Choroid plexus epithelial cell (primary cell): ENCODE measurements around the gene DUSP2.

Source experiments
- DNase-seq: peaks from one replicate; pipeline ENCODE4 v3.0.0-alpha.2; 2010; ENCODE audit warnings: low read depth
- H3K4me3 ChIP-seq: 2 replicates; pipeline ENCODE4 v1.5.1; 2011; ENCODE audit warnings: low read depth, mild to moderate bottlenecking, control low read depth, low read length, moderate library complexity
- CTCF ChIP-seq: conservative IDR thresholded peaks from 2 replicates; pipeline ENCODE4 v1.5.1; 2011; ENCODE audit warnings: low read depth, mild to moderate bottlenecking, control low read depth, inconsistent platforms, low read length, moderate library complexity

Gene DUSP2

DNA sequence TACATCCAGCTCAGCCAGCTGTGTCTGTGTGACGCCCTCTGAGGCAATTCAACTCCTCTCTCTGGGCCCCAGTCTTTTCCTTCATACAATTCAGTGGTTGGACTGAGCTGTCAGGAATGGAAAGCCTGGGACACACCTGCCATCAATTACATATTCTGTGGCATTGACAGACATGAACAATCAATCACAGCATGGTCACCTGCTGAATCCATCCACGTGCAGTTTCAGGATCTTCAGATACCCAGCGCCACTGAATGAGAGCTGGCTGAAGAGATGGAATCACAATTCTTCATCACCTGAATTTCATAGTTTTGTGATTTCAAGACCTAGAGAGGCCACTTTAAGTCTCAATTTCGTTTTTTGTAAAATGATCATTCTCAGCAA lies 34.0 kb downstream of the DUSP2 start:
- no peak overlapping the region for H3K4me3 ChIP-seq
- TF ChIP-seq CTCF = no peak
- DNase-seq = no peak

DNA sequence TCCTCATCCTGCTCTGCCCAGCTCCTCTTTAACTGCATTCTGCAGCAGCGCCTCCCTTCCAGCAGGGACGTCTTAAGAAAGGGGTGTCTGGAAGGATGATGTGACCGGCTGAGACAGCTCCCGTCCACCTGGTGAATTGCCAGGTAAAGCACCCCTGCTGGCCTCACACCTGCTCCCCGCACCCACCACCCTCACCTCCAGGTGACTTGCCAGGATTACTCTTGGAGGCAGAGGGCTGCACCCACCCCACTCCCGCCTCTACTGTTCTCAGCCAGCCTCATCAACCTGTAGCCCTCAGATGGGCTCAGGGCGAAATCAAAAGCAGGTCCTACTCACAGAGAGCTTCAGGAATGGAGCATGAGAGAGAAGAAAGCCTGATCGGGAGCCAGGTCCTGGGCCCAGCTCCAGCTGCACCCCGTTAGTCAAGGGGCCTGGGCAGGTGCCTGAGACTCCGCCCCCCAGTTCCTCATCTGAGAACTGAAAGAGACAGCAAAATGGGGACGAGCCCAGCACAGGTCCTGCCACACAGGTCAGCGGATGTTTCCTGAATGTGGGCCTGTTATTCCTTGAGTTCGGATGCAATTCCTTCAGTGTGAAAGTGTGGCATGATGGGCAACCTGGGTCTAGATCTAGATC lies 34.5 kb downstream of the DUSP2 start:
- no peak for DNase-seq
- TF ChIP-seq CTCF = no peak
- no peak overlapping the region for H3K4me3 ChIP-seq

GRCh38 chr2:96109931-96110511 lies 35.2 kb downstream of the DUSP2 start:
- no peak for DNase-seq
- no peak for TF ChIP-seq CTCF
- no peak overlapping the region for H3K4me3 ChIP-seq

DNA sequence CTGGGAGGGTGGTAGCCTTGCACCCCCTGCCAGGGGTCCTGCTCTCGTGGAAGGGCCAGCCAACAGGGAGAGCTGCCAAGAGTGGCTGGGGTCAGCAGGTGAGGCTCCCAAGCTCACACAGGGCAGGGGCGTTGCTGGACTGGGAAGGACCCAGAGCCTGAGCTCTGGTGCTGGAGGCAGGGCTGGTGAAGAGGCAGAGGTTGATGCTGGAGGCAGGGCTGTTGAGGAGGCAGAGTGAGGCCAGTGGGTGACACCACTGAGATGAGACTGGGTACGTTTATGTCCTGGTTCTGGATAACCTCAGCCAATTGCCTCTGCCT lies 35.9 kb downstream of the DUSP2 start:
- TF ChIP-seq CTCF = no peak
- H3K4me3 ChIP-seq = no peak overlapping the region
- no peak for DNase-seq

- no peak for TF ChIP-seq CTCF
- DNase-seq = peak; percentile 11
Observed at GRCh38 chr2:96108541-96109360, 36.5 kb downstream of the DUSP2 start.

GRCh38 chr2:96108151-96108540 lies 37.1 kb downstream of the DUSP2 start:
- no peak overlapping the region for H3K4me3 ChIP-seq
- no peak for DNase-seq
- no peak for TF ChIP-seq CTCF

More at GRCh38 chr2:96108541-96109360, 36.5 kb downstream of the DUSP2 start:
- no peak overlapping the region for H3K4me3 ChIP-seq
